ENCODE results near the gene SLC15A1. TPM values are rescaled to one million over a fixed set of nuclear protein-coding genes. Genes with fewer than 3 reads are reported as not detected.

Gene SLC15A1
- total RNA-seq, 1 donor from 2014 or later, result not detected

DNA sequence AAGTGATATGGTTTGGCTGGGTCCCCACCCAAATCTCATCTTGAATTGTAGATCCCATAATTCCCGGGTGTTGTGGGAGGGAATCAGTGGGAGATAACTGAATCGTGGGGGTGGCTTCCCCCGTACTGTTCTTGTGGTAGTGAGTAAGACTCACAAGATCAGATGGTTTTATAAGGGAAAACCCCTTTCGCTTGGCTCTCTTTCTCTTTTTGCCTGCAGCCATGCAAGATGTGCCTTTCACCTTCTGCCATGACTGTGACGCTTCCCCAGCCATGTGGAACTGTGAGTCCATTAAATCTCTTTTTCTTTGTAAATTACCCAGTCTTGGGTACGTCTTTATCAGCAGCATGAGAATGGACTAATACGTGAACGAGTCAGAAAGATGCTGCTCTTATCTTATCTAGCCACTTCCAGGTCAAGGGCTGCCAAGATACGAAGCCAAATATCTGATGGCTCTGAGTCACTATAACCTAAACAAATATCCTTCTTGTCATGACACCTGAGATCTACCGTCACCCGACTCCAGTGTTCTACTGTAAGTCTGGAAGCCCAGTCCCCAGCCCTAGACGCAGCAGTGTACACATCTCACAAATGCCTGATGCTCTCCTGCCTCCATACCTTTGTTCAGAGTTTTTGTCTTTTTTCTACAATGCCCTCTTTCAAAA, 45.9 kb downstream of the SLC15A1 start:
- intact Hi-C loops (cut with micrococcal nuclease), result no loop called here
- Mint-ChIP-seq H3K36me3 (ENCODE audit: low read depth) (no peaks in the 10 kb centered on the region), H3K4me3 (no peak overlapping the region), H3K27me3 (ENCODE audit: insufficient read depth) (peaks cover 13% of the 10 kb centered on the region), H3K27ac (no peak overlapping the region), H3K4me1 (ENCODE audit: low read depth) (peaks cover 7% of the 10 kb centered on the region), H3K9me3 (peaks cover 4% of the 10 kb centered on the region)
- DNase-seq (ENCODE audit: low spot score), result no peak

- H3K4me3 Mint-ChIP-seq, result no peak overlapping the region
- DNase-seq (ENCODE audit: low spot score), result no peak
- intact Hi-C loops (cut with micrococcal nuclease), result no loop called here
- H3K4me1 Mint-ChIP-seq (ENCODE audit: low read depth), result no peaks in the 10 kb centered on the region
- H3K27ac Mint-ChIP-seq, result no peak overlapping the region
- no peaks in the 10 kb centered on the region for H3K9me3 Mint-ChIP-seq
- no peaks in the 10 kb centered on the region for H3K36me3 Mint-ChIP-seq (ENCODE audit: low read depth)
- peaks cover 12% of the 10 kb centered on the region for H3K27me3 Mint-ChIP-seq (ENCODE audit: insufficient read depth)
Measured at GRCh38 chr13:98697791-98698190, 54.7 kb downstream of the SLC15A1 start.

DNA sequence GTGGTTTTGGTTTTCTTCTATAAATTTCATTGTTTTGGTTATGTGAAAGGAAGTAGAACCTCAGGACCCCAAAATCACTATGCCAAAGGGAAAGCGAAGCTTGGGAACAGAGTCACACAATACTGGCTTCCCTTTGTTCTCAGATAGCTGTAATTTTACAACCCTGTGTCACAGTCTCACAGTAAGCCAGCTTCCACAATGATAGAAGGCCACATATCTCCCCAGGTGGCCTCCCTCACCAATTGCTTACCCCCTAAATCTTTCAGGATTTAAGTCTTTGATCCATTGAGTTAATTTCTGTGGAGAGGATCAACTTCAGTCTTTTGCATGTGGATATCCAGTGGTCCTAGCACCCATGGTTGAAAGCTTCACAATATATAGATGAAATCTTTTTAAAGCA, 58.7 kb downstream of the SLC15A1 start:
- no peaks in the 10 kb centered on the region for H3K36me3 Mint-ChIP-seq (ENCODE audit: low read depth)
- intact Hi-C loops (cut with micrococcal nuclease), result no loop called here

DNA sequence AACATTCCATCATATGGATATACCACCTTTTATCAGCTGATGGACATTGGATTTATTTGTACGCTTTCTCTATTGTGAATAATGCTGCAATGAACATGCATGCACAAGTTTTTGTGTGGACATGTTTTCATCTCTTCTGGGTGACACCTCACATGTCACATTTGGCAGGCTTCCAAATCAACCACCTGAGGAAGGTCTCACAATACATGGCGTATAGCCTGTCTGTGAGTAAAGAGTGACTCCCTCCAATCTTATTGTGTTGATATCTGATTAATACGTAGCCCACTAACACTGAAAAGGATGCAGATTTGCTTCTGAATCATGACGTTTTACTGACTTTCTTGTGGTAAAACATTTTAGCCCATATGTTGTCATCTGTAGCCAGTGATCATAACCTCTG, 61.1 kb downstream of the SLC15A1 start:
- intact Hi-C loops (cut with micrococcal nuclease), result no loop called here
- DNase-seq (ENCODE audit: low spot score), result no peak
- no peaks in the 10 kb centered on the region for H3K36me3 Mint-ChIP-seq (ENCODE audit: low read depth)
- no peaks in the 10 kb centered on the region for H3K4me1 Mint-ChIP-seq (ENCODE audit: low read depth)
- H3K27ac Mint-ChIP-seq, result no peak overlapping the region
- no peak overlapping the region for H3K4me3 Mint-ChIP-seq
- no peaks in the 10 kb centered on the region for H3K9me3 Mint-ChIP-seq
- peaks cover 2% of the 10 kb centered on the region for H3K27me3 Mint-ChIP-seq (ENCODE audit: insufficient read depth)

More for the DNA sequence above, 58.7 kb downstream of the SLC15A1 start:
- no peak for DNase-seq (ENCODE audit: low spot score)
- no peaks in the 10 kb centered on the region for H3K4me1 Mint-ChIP-seq (ENCODE audit: low read depth)
- H3K4me3 Mint-ChIP-seq, result no peak overlapping the region
- H3K9me3 Mint-ChIP-seq, result no peaks in the 10 kb centered on the region
- H3K27ac Mint-ChIP-seq, result no peak overlapping the region
- H3K27me3 Mint-ChIP-seq (ENCODE audit: insufficient read depth), result peaks cover 2% of the 10 kb centered on the region

- intact Hi-C loops (cut with micrococcal nuclease), result no loop called here
- Mint-ChIP-seq H3K27ac (no peak overlapping the region), H3K27me3 (ENCODE audit: insufficient read depth) (peaks cover 2% of the 10 kb centered on the region), H3K36me3 (ENCODE audit: low read depth) (no peaks in the 10 kb centered on the region), H3K4me1 (ENCODE audit: low read depth) (no peaks in the 10 kb centered on the region), H3K9me3 (no peaks in the 10 kb centered on the region), H3K4me3 (no peak overlapping the region)
- no peak for DNase-seq (ENCODE audit: low spot score)
Measured at GRCh38 chr13:98690348-98691022, 62.0 kb downstream of the SLC15A1 start.

- Mint-ChIP-seq H3K4me1 (ENCODE audit: low read depth) (no peaks in the 10 kb centered on the region), H3K9me3 (no peaks in the 10 kb centered on the region), H3K27me3 (ENCODE audit: insufficient read depth) (peaks cover 2% of the 10 kb centered on the region), H3K27ac (no peak overlapping the region), H3K4me3 (no peak overlapping the region), H3K36me3 (ENCODE audit: low read depth) (no peaks in the 10 kb centered on the region)
- intact Hi-C loops (cut with micrococcal nuclease), result no loop called here
- no peak for DNase-seq (ENCODE audit: low spot score)
Measured at GRCh38 chr13:98689347-98689968, 63.0 kb downstream of the SLC15A1 start.

GRCh38 chr13:98688373-98688772, 64.1 kb downstream of the SLC15A1 start:
- Mint-ChIP-seq H3K9me3 (no peaks in the 10 kb centered on the region), H3K4me3 (no peak overlapping the region), H3K27me3 (ENCODE audit: insufficient read depth) (peaks cover 2% of the 10 kb centered on the region), H3K36me3 (ENCODE audit: low read depth) (no peaks in the 10 kb centered on the region), H3K27ac (no peak overlapping the region), H3K4me1 (ENCODE audit: low read depth) (no peaks in the 10 kb centered on the region)
- no peak for DNase-seq (ENCODE audit: low spot score)
- intact Hi-C loops (cut with micrococcal nuclease), result no loop called here

DNA sequence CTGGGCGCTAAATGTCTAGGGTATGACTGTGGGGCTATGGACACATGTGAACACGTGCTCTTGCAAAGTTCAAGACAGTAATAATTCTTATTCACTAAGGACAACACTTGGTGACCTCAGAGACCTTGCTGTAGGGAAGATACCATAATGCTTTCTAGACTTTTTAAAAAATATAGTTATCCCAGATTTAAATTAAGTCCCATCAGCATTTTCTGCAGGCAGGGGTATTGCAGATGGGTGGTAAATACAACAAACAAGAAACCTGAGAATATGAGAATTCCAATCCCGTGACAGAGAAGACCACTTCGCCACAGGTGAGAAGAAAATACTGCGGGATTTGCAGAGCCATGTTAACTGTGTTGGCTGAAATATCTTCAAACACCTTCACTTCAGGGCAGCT, 65.2 kb downstream of the SLC15A1 start:
- Mint-ChIP-seq H3K27me3 (ENCODE audit: insufficient read depth) (peaks cover 2% of the 10 kb centered on the region), H3K4me1 (ENCODE audit: low read depth) (no peaks in the 10 kb centered on the region), H3K36me3 (ENCODE audit: low read depth) (no peaks in the 10 kb centered on the region), H3K27ac (no peak overlapping the region), H3K4me3 (no peak overlapping the region), H3K9me3 (no peaks in the 10 kb centered on the region)
- intact Hi-C loops (cut with micrococcal nuclease), result no loop called here
- DNase-seq (ENCODE audit: low spot score), result no peak

DNA sequence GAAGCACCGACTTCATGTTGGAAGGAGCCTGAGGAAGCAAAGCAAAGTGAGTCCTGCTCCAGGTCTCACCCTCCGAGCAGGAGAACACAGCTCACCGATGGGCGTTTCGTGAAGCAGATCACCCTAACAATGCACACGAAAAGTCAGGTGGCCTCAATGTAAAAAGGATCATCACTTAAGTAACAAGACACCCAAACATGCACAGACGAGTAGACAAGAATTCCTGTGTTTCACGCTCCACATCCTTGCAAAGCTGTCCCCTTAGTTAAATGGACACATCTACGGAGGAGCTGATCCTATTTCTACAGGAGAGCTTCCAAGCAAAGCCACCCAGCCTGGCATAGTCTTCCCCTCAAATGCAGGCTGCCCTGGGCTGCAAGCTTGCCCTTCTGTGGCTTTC, 66.2 kb downstream of the SLC15A1 start:
- no peak overlapping the region for H3K4me3 Mint-ChIP-seq
- H3K36me3 Mint-ChIP-seq (ENCODE audit: low read depth), result no peaks in the 10 kb centered on the region
- intact Hi-C loops (cut with micrococcal nuclease), result no loop called here

DNA sequence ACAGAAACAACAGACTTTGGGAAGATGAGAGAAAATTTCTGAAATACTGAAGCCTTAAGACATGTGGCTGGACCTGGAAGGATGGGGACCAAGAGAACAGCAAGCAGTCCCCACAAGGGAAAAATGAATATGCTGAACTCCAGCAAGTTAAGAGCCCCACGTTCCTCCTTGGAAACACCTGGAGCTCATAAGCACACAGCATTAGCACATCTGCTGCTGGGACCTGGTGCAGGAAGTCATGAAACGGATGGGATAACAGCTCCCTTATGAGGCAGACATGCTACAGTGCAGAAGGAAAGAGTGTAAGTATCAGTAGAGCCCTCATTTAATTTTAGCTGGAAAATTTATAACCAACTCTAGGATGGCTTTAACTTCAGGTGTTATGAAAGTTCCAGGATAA, 67.3 kb downstream of the SLC15A1 start:
- Mint-ChIP-seq H3K9me3 (no peaks in the 10 kb centered on the region), H3K27me3 (ENCODE audit: insufficient read depth) (peaks cover 10% of the 10 kb centered on the region), H3K36me3 (ENCODE audit: low read depth) (no peaks in the 10 kb centered on the region), H3K4me3 (no peak overlapping the region), H3K4me1 (ENCODE audit: low read depth) (no peaks in the 10 kb centered on the region), H3K27ac (no peak overlapping the region)
- no peak for DNase-seq (ENCODE audit: low spot score)
- intact Hi-C loops (cut with micrococcal nuclease), result no loop called here

More for the DNA sequence above, 66.2 kb downstream of the SLC15A1 start:
- Mint-ChIP-seq H3K9me3 (no peaks in the 10 kb centered on the region), H3K27ac (no peak overlapping the region), H3K4me1 (ENCODE audit: low read depth) (no peaks in the 10 kb centered on the region), H3K27me3 (ENCODE audit: insufficient read depth) (peaks cover 3% of the 10 kb centered on the region)
- DNase-seq (ENCODE audit: low spot score), result no peak

- Mint-ChIP-seq H3K4me1 (ENCODE audit: low read depth) (no peaks in the 10 kb centered on the region), H3K4me3 (no peak overlapping the region), H3K36me3 (ENCODE audit: low read depth) (no peaks in the 10 kb centered on the region), H3K27me3 (ENCODE audit: insufficient read depth) (peaks cover 12% of the 10 kb centered on the region), H3K9me3 (no peaks in the 10 kb centered on the region), H3K27ac (no peak overlapping the region)
- intact Hi-C loops (cut with micrococcal nuclease), result no loop called here
- no peak for DNase-seq (ENCODE audit: low spot score)
Measured at GRCh38 chr13:98681049-98681448, 71.4 kb downstream of the SLC15A1 start.

DNA sequence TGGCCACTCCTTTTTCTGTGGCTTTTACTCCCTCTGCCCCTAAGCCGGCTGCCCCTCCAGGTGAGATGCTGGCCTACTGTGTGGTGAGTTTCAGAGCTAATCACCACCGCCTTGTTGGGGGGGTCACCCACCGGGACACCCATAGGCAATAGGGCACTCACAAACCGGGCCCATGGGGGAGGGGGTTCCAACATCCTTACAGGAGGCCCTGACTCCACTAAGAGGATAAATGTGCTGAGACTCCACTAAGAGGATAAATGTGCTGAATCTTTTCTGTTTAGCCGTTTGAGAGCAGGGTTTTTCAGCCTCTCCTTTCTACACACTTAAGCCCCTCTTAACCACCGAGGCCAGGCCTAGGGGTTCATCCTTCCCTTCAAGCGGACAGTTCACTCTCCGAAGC, 73.7 kb downstream of the SLC15A1 start:
- peaks cover 12% of the 10 kb centered on the region for H3K27me3 Mint-ChIP-seq (ENCODE audit: insufficient read depth)
- H3K9me3 Mint-ChIP-seq, result no peaks in the 10 kb centered on the region
- intact Hi-C loops (cut with micrococcal nuclease), result loop anchor here (10.0 kb wide), 1 partner anchor 654 kb away; no protein-coding TSS in a partner anchor
- H3K4me1 Mint-ChIP-seq (ENCODE audit: low read depth), result no peaks in the 10 kb centered on the region
- no peak overlapping the region for H3K4me3 Mint-ChIP-seq
- H3K27ac Mint-ChIP-seq, result no peak overlapping the region
- H3K36me3 Mint-ChIP-seq (ENCODE audit: low read depth), result no peaks in the 10 kb centered on the region
- DNase-seq (ENCODE audit: low spot score), result no peak

GRCh38 chr13:98677398-98677797, 75.1 kb downstream of the SLC15A1 start:
- intact Hi-C loops (cut with micrococcal nuclease), result loop anchor here (10.0 kb wide), 1 partner anchor 653 kb away; no protein-coding TSS in a partner anchor
- H3K27me3 Mint-ChIP-seq (ENCODE audit: insufficient read depth), result peaks cover 12% of the 10 kb centered on the region
- H3K4me1 Mint-ChIP-seq (ENCODE audit: low read depth), result no peaks in the 10 kb centered on the region
- no peaks in the 10 kb centered on the region for H3K9me3 Mint-ChIP-seq
- DNase-seq (ENCODE audit: low spot score), result no peak
- H3K4me3 Mint-ChIP-seq, result no peak overlapping the region
- H3K27ac Mint-ChIP-seq, result no peak overlapping the region
- H3K36me3 Mint-ChIP-seq (ENCODE audit: low read depth), result no peaks in the 10 kb centered on the region
